Peyer's patch (tissue), 4 donors: ENCODE results near the gene PTPMT1. TPM values are rescaled to one million over a fixed set of nuclear protein-coding genes. Genes with fewer than 3 reads are reported as not detected.
"Not testable (repeated sequence)": the region's sequence is repeated elsewhere in the genome, so short reads cannot be mapped to it uniquely, and the experiment has no call there.

ENCODE experiments used
- DNase-seq, 3 donors: peaks; one replicate each; pipeline ENCODE4 v3.0.0-alpha.2; 2017 to 2019
- H3K27ac ChIP-seq, 4 donors: fragments of 200-600 bp; sonication (generic); one replicate each; pipeline ENCODE4 v1.5.1; 2016 to 2019
- H3K27me3 ChIP-seq, 2 donors: fragments of 200-600 bp; sonication (generic); one replicate each; pipeline ENCODE4 v1.5.1; 2019
- H3K36me3 ChIP-seq, 3 donors: fragments of 200-600 bp; sonication (generic); one replicate each; pipeline ENCODE4 v1.5.1; 2016 to 2019
- H3K4me1 ChIP-seq, 4 donors: fragments of 200-600 bp; sonication (generic); one replicate each; pipeline ENCODE4 v1.5.1; 2016 to 2019
- H3K4me3 ChIP-seq, 4 donors: fragments of 200-600 bp; sonication (generic); 1 replicate in 3 of 4; 2 replicates in 1 of 4; pipeline ENCODE4 v1.5.1; 2016 to 2019; ENCODE audit warnings: mild to moderate bottlenecking in 1 of 4
- H3K9me3 ChIP-seq, 4 donors: fragments of 200-600 bp; sonication (generic); one replicate each; pipeline ENCODE4 v1.5.1; 2016 to 2019; ENCODE audit warnings: mild to moderate bottlenecking in 1 of 4
- CTCF ChIP-seq, 6 experiments: fragments of 450-650 bp in 4 of 6; fragments of 200-600 bp in 2 of 6; sonication (generic) in 1 of 6; IDR thresholded peaks; one replicate each; pipeline ENCODE4 v1.5.1; 2017 to 2019; ENCODE audit warnings: antibody characterized with exemption in 6 of 6, mild to moderate bottlenecking in 3 of 6, moderate library complexity in 1 of 6
- POLR2A ChIP-seq, 2 donors: fragments of 450-650 bp; IDR thresholded peaks; one replicate each; pipeline ENCODE4 v1.5.1; 2017; ENCODE audit warnings: antibody characterized with exemption in 2 of 2, mild to moderate bottlenecking in 2 of 2, moderate library complexity in 2 of 2
- total RNA-seq, 4 donors: library from RNA; depleted of rRNA; stranded (reverse); fragments of >200 nt; gene quantifications; one replicate each; pipeline ENCODE4 v1.1.0, GENCODE V29; 2016

The PTPMT1 gene
- total RNA-seq, 4 donors from 2014 or later = 43.1 to 80.9 (median 65.8) TPM

GRCh38 chr11:47523490-47524225, 41.7 kb upstream of the PTPMT1 start:
- H3K27me3 ChIP-seq = no peaks in the 10 kb centered on the region
- H3K36me3 ChIP-seq = peaks cover 0 to 3% (median 0%) of the 10 kb centered on the region in 3 donors
- TF ChIP-seq POLR2A (IDR thresholded peaks at IDR 0.05) = no peak
- no peak for TF ChIP-seq CTCF (IDR thresholded peaks at IDR 0.05)
- H3K4me1 ChIP-seq = peaks cover 0 to 53% (median 14%) of the 10 kb centered on the region in 4 donors
- H3K4me3 ChIP-seq = peak overlapping the region in 1 of 4 donors; percentile 25
- H3K27ac ChIP-seq = peak overlapping the region in 3 of 4 donors; percentile 38 to 57 (median 54)
- peak in 1 of 3 donors; percentile 63 for DNase-seq
- no peaks in the 10 kb centered on the region for H3K9me3 ChIP-seq

DNA sequence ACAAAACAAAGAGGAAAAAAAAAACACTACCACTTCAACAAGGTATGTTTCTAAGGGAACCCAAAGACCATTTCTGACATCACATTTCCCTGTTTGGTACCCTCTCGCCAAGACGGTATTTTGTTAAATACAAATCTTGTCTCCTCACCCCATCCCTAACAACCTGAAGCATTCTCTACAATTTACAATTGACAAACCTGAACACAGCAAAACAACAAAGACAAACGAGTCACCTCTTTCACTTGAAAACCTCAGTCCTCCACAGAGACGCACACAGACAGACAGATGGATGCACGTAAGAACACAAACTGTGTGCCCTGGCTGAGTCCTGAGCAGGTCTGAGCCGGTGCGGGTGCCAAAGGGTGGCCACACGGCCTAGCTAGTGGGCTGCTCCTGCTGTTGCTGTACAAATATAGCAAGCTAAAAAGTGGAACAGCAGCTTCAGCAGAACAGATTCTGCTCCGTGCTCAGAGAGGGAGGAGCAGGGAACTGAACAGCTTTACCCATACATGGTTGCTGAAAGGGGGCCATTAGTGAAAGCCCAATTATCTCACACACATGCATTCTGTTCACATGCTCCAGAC, 41.0 kb upstream of the PTPMT1 start:
- H3K4me3 ChIP-seq = peak overlapping the region in 1 of 4 donors; percentile 25
- peaks cover 0 to 49% (median 9%) of the 10 kb centered on the region in 4 donors for H3K4me1 ChIP-seq
- H3K27me3 ChIP-seq = no peaks in the 10 kb centered on the region
- peak overlapping the region in 3 of 4 donors; percentile 34 to 57 (median 38) for H3K27ac ChIP-seq
- TF ChIP-seq POLR2A (IDR thresholded peaks at IDR 0.05) = no peak
- no peak for TF ChIP-seq CTCF (IDR thresholded peaks at IDR 0.05)
- H3K36me3 ChIP-seq = peaks cover 0 to 3% (median 0%) of the 10 kb centered on the region in 3 donors
- H3K9me3 ChIP-seq = no peaks in the 10 kb centered on the region
- no peak for DNase-seq

DNA sequence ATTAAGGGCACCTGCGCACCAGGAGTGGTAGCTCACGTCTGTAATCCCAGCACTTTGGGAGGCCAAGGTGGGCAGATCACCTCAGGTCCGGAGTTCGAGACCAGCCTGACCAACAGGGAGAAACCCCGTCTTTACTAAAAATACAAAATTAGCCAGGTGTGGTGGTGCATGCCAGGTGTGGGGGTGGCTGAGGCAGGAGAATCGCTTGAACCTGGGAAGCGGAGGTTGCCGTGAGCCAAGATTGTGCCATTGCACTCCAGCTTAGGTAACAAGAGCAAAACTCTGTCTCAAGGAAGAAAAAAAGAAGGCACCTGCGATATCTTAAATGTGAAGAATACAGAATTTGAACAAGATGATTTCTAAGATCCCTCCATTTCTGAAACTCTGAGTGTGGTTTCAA, 39.4 kb upstream of the PTPMT1 start:
- not testable (repeated sequence) for H3K4me3 ChIP-seq, H3K27ac ChIP-seq, DNase-seq, H3K36me3 ChIP-seq, H3K9me3 ChIP-seq, H3K27me3 ChIP-seq
- peaks cover 0 to 42% (median 9%) of the 10 kb centered on the region in 4 donors for H3K4me1 ChIP-seq

GRCh38 chr11:47527186-47527585, 38.2 kb upstream of the PTPMT1 start:
- H3K36me3 ChIP-seq = no peaks in the 10 kb centered on the region
- no peak overlapping the region for H3K4me3 ChIP-seq
- TF ChIP-seq CTCF (IDR thresholded peaks at IDR 0.05) (no peak), POLR2A (IDR thresholded peaks at IDR 0.05) (no peak)
- no peak overlapping the region for H3K27ac ChIP-seq
- H3K4me1 ChIP-seq = peaks cover 0 to 33% (median 9%) of the 10 kb centered on the region in 4 donors
- H3K9me3 ChIP-seq = no peaks in the 10 kb centered on the region
- no peaks in the 10 kb centered on the region for H3K27me3 ChIP-seq
- no peak for DNase-seq

GRCh38 chr11:47529951-47530350, 35.4 kb upstream of the PTPMT1 start:
- Histone ChIP-seq H3K27me3 (no peaks in the 10 kb centered on the region), H3K4me3 (no peak overlapping the region), H3K27ac (no peak overlapping the region), H3K36me3 (no peaks in the 10 kb centered on the region), H3K4me1 (peaks cover 0 to 30% (median 2%) of the 10 kb centered on the region in 4 donors), H3K9me3 (no peaks in the 10 kb centered on the region)
- TF ChIP-seq POLR2A (IDR thresholded peaks at IDR 0.05) (no peak), CTCF (IDR thresholded peaks at IDR 0.05) (no peak)
- no peak for DNase-seq

- not testable (repeated sequence) for H3K27ac ChIP-seq, H3K36me3 ChIP-seq, H3K4me3 ChIP-seq, H3K27me3 ChIP-seq, DNase-seq, H3K9me3 ChIP-seq
- H3K4me1 ChIP-seq = peaks cover 0 to 23% (median 2%) of the 10 kb centered on the region in 4 donors
Observed at GRCh38 chr11:47530721-47531120, 34.7 kb upstream of the PTPMT1 start.
